DOHH2 (cell line): ENCODE measurements around the gene DEF6.

Experiments used
- CTCF ChIP-seq: fragments of 200-600 bp; sonication (generic); IDR thresholded peaks from one replicate; pipeline ENCODE4 v1.5.1; 2014; ENCODE audit warnings: antibody characterized with exemption, mild to moderate bottlenecking, low read depth, low read length; ENCODE audit not compliant: poor library complexity, severe bottlenecking
- EZH2phosphoT487 ChIP-seq: fragments of 200-600 bp; sonication (generic); IDR thresholded peaks from 2 replicates; pipeline ENCODE4 v1.6.1; 2017; ENCODE audit warnings: borderline replicate concordance, mild to moderate bottlenecking, antibody characterized with exemption, low read length, moderate library complexity, mixed read lengths

GRCh38 chr6:35282472-35282871, 15.1 kb upstream of the DEF6 start:
- TF ChIP-seq CTCF: no peak
- no peak for TF ChIP-seq EZH2phosphoT487
